Prostate gland (tissue), 2 donors: ENCODE data around the gene PCNT.

Source experiments
- CTCF ChIP-seq, 4 experiments: fragments of 200-600 bp in 2 of 4; fragments of 450-650 bp in 2 of 4; sonication (generic) in 2 of 4; IDR thresholded peaks; 1 replicate in 3 of 4; 2 replicates in 1 of 4; pipeline ENCODE4 v1.5.1; 2016 to 2019; ENCODE audit warnings: antibody characterized with exemption in 4 of 4, mild to moderate bottlenecking in 2 of 4, moderate library complexity in 2 of 4
- POLR2A ChIP-seq: fragments of 450-650 bp; IDR thresholded peaks from one replicate; pipeline ENCODE4 v1.6.1; 2016; ENCODE audit warnings: antibody characterized with exemption, mild to moderate bottlenecking

- no peak for TF ChIP-seq CTCF (IDR thresholded peaks at IDR 0.05)
- TF ChIP-seq POLR2A: no peak
Observed at GRCh38 chr21:46375560-46376230, 51.7 kb downstream of the PCNT start.
